Measurements from ENCODE around the gene TTC28.

Gene TTC28

GRCh38 chr22:28141614-28142013 lies 538.0 kb downstream of the TTC28 start:
- DNase-seq (ENCODE audit: low read depth): no peak
- no peak for TF ChIP-seq CTCF (IDR thresholded peaks at IDR 0.05; ENCODE audit: insufficient read depth, low read depth, low read length, missing control alignments)
- H3K4me3 ChIP-seq (ENCODE audit: low read length): no peak overlapping the region

GRCh38 chr22:28139961-28140360 lies 539.7 kb downstream of the TTC28 start:
- TF ChIP-seq CTCF (IDR thresholded peaks at IDR 0.05; ENCODE audit: insufficient read depth, low read depth, low read length, missing control alignments): no peak
- peak; percentile 83 for DNase-seq (ENCODE audit: low read depth)
- H3K4me3 ChIP-seq (ENCODE audit: low read length): no peak overlapping the region

- H3K4me3 ChIP-seq (ENCODE audit: low read length): no peak overlapping the region
- no peak for TF ChIP-seq CTCF (IDR thresholded peaks at IDR 0.05; ENCODE audit: insufficient read depth, low read depth, low read length, missing control alignments)
- DNase-seq (ENCODE audit: low read depth): no peak
Measured at GRCh38 chr22:28139516-28139915, 540.1 kb downstream of the TTC28 start.

GRCh38 chr22:28137036-28137435 lies 542.6 kb downstream of the TTC28 start:
- no peak overlapping the region for H3K4me3 ChIP-seq (ENCODE audit: low read length)
- no peak for TF ChIP-seq CTCF (IDR thresholded peaks at IDR 0.05; ENCODE audit: insufficient read depth, low read depth, low read length, missing control alignments)
- DNase-seq (ENCODE audit: low read depth): peak; percentile 52

GRCh38 chr22:28132466-28132865 lies 547.2 kb downstream of the TTC28 start:
- no peak for TF ChIP-seq CTCF (IDR thresholded peaks at IDR 0.05; ENCODE audit: insufficient read depth, low read depth, low read length, missing control alignments)
- no peak for DNase-seq (ENCODE audit: low read depth)
- H3K4me3 ChIP-seq (ENCODE audit: low read length): no peak overlapping the region

GRCh38 chr22:28129319-28129962 lies 550.2 kb downstream of the TTC28 start:
- no peak overlapping the region for H3K4me3 ChIP-seq (ENCODE audit: low read length)
- no peak for TF ChIP-seq CTCF (IDR thresholded peaks at IDR 0.05; ENCODE audit: insufficient read depth, low read depth, low read length, missing control alignments)
- DNase-seq (ENCODE audit: low read depth): no peak

GRCh38 chr22:28128827-28129226 lies 550.8 kb downstream of the TTC28 start:
- no peak for DNase-seq (ENCODE audit: low read depth)
- no peak overlapping the region for H3K4me3 ChIP-seq (ENCODE audit: low read length)
- TF ChIP-seq CTCF (IDR thresholded peaks at IDR 0.05; ENCODE audit: insufficient read depth, low read depth, low read length, missing control alignments): no peak
